ENCODE results near the gene ARSJ. TPM values are rescaled to one million over a fixed set of nuclear protein-coding genes. Genes with fewer than 3 reads are reported as not detected.
"Not testable (repeated sequence)": the region's sequence is repeated elsewhere in the genome, so short reads cannot be mapped to it uniquely, and the experiment has no call there.

ARSJ gene
- total RNA-seq, 3 donors from 2014 or later: 0.13 to 0.18 TPM; not detected in 1

DNA sequence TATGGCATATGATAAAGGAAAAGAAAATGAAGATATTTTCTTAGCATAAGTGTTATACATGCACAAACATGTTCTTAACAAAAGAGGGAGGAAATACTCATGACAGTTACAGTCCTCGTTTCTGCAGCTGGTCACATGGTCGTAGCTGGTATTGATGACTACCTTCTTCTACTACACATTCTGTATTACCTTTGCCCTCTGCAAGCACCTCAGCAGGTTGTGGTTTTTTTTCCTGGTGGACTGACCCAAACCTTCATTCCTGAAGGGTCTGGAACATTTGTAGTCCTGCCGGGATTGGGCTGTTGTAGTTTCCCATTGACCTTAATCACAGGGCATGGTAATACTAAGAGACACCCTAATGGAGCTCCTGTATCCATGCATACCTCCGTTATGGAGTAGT is 54.7 kb downstream of the ARSJ start:
- not testable (repeated sequence) for H3K4me1 Mint-ChIP-seq (ENCODE audit: low read depth); H3K27me3 Mint-ChIP-seq (ENCODE audit: low read depth); ATAC-seq

DNA sequence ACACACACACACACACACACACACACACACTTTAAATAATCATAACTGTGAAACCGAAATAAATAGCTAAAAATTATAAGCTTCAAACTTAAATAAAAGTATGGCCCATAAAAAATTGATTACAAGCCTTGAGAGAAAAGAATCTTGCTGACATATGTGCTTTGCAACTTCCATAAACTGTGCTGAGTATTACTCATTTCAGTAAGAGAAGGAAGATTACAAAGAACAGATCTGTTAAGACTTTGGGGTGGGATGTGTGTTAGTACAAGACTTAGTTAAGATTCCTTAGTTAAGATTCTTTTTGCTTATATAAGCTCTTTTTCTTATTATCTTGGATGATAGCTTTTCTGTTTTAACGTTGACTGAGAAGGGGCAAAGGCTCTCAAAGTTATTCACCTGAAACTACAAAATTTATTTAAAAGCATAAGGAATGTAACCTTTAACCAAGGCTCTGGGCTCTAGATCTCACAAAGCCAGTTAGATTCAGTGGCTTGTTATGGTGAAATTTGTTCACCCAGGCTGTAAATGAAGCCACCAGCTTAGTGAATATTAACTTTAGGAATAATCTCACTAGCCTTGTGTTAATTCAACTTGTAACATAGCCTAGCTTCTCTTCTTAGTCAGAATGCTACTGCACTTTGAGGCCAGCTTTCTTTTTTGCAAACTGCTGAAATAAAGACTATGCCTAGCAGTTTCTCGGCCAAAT is 58.2 kb downstream of the ARSJ start:
- H3K4me3 Mint-ChIP-seq: no peak overlapping the region
- ATAC-seq: no peak
- no peaks in the 10 kb centered on the region for H3K9me3 Mint-ChIP-seq

More for the DNA sequence above, 54.7 kb downstream of the ARSJ start:
- DNase-seq; H3K4me3 Mint-ChIP-seq; H3K36me3 Mint-ChIP-seq (ENCODE audit: insufficient read depth); H3K9me3 Mint-ChIP-seq: not testable (repeated sequence)

DNA sequence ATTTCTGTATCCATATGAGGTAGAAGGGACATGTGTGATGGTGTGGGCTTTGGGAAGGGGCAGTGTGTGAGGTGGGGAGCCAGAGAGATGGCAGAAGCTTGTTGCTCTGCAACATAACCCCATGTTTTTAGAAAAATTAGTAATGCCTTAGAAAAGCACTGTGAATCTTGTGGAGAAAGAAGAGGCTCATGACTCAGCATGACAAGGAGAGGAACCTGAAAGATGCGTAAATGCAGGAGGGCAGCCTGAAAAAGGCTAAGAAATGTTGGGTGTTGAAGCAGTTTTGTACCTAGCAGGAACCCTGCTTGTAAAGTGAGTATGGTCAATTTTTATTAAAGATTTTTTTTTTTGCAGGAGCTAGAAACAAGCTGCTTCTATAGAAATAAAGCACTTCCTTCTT is 59.8 kb downstream of the ARSJ start:
- H3K4me1 Mint-ChIP-seq (ENCODE audit: low read depth): no peaks in the 10 kb centered on the region
- no peaks in the 10 kb centered on the region for H3K36me3 Mint-ChIP-seq (ENCODE audit: insufficient read depth)
- ATAC-seq (no peak), DNase-seq (no peak)
- H3K27me3 Mint-ChIP-seq (ENCODE audit: low read depth): no peaks in the 10 kb centered on the region
- H3K9me3 Mint-ChIP-seq: no peaks in the 10 kb centered on the region
- no peak overlapping the region for H3K4me3 Mint-ChIP-seq

More for the DNA sequence above, 58.2 kb downstream of the ARSJ start:
- no peaks in the 10 kb centered on the region for H3K27me3 Mint-ChIP-seq (ENCODE audit: low read depth)
- DNase-seq: no peak
- H3K36me3 Mint-ChIP-seq (ENCODE audit: insufficient read depth): no peaks in the 10 kb centered on the region
- H3K4me1 Mint-ChIP-seq (ENCODE audit: low read depth): no peaks in the 10 kb centered on the region

DNA sequence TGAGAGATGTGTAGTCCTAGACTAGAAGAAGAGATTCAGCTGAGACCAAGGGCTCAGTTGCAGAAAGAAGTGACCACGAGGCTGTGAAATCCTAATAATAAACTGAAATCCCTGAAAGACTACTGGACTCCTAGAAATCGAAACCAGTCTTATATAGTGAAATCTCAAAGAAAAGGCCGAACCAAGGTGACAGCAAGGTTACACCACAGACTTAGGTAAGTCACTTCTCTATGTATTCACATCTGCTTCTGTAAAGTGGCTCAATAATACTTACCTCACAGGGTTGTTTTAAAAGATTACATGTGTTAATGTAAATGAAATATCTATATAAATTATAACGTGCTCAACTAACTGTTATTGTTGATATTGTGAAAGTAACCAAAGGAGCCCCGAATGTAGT is 60.3 kb downstream of the ARSJ start:
- no peaks in the 10 kb centered on the region for H3K27me3 Mint-ChIP-seq (ENCODE audit: low read depth)
- ATAC-seq (no peak), DNase-seq (no peak)
- H3K36me3 Mint-ChIP-seq (ENCODE audit: insufficient read depth): no peaks in the 10 kb centered on the region
- H3K9me3 Mint-ChIP-seq: no peaks in the 10 kb centered on the region
- H3K4me3 Mint-ChIP-seq: no peak overlapping the region
- H3K4me1 Mint-ChIP-seq (ENCODE audit: low read depth): no peaks in the 10 kb centered on the region

DNA sequence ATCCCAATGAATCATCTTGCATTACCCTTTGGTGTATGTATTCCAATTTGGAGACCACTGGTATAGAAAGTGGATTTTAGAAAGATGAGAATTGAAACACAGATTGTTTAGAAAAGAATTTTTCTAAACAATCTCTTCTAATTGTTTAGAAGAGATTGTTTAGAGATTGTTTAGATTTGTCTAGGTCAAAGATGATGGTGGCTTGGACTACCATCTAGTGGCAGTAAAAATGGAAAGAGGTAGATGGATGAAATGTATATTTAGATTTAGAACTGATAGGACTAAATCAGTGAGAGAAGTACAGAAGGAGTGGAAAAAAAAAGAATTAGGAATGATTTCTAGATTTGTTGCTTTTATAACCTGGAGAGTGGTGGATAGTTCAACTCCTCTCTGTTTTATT is 70.6 kb downstream of the ARSJ start:
- no peaks in the 10 kb centered on the region for H3K36me3 Mint-ChIP-seq (ENCODE audit: insufficient read depth)
- H3K4me3 Mint-ChIP-seq: no peak overlapping the region
- no peaks in the 10 kb centered on the region for H3K27me3 Mint-ChIP-seq (ENCODE audit: low read depth)
- DNase-seq (no peak), ATAC-seq (no peak)
- peaks cover 3% of the 10 kb centered on the region for H3K9me3 Mint-ChIP-seq
- H3K4me1 Mint-ChIP-seq (ENCODE audit: low read depth): peaks cover 26% of the 10 kb centered on the region

DNA sequence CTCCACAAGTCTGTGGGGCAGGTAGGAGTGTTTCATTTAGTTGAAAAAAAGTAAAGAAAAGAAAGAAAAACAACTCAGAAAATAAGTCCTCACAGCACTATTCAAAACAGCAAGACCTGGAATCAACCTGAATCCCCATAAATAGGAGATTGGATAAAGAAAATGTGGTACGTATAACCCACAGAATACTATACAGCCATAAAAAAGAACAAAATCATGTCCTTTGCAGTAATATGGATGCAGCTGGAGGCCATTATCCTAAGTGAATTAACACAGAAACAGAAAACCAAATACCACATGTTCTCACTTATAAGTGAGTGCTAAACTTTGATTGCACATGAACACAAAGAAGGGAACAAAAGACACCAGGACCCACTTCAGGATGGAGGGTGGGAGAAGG is 71.9 kb downstream of the ARSJ start:
- peaks cover 37% of the 10 kb centered on the region for H3K4me1 Mint-ChIP-seq (ENCODE audit: low read depth)

DNA sequence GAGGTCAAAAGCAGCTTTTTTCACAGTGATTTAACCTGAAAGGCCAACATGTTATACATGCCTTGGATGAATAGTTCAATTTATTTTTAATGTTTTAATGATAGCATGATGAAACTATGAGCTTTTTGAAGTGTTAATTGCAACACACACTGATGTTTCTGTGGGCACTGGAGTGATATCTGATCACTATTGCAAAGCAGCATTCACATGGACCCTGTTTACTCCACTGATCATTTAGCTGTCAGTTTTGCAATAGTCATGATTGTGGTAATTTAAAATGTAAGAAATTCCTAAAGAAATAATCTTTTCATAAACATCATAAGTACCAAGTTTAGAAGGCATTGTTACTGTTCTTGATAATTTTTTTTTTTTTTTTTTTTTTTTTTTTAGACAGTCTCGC is 74.1 kb downstream of the ARSJ start:
- DNase-seq (no peak), ATAC-seq (no peak)
- H3K27me3 Mint-ChIP-seq (ENCODE audit: low read depth): no peaks in the 10 kb centered on the region
- H3K4me1 Mint-ChIP-seq (ENCODE audit: low read depth): peaks cover 46% of the 10 kb centered on the region
- H3K36me3 Mint-ChIP-seq (ENCODE audit: insufficient read depth): no peaks in the 10 kb centered on the region
- H3K9me3 Mint-ChIP-seq: peaks cover 3% of the 10 kb centered on the region
- H3K4me3 Mint-ChIP-seq: no peak overlapping the region

More for the DNA sequence above, 71.9 kb downstream of the ARSJ start:
- ATAC-seq: no peak
- DNase-seq: no peak
- Mint-ChIP-seq H3K36me3 (ENCODE audit: insufficient read depth) (no peaks in the 10 kb centered on the region), H3K9me3 (peaks cover 3% of the 10 kb centered on the region), H3K27me3 (ENCODE audit: low read depth) (no peaks in the 10 kb centered on the region), H3K4me3 (no peak overlapping the region)

DNA sequence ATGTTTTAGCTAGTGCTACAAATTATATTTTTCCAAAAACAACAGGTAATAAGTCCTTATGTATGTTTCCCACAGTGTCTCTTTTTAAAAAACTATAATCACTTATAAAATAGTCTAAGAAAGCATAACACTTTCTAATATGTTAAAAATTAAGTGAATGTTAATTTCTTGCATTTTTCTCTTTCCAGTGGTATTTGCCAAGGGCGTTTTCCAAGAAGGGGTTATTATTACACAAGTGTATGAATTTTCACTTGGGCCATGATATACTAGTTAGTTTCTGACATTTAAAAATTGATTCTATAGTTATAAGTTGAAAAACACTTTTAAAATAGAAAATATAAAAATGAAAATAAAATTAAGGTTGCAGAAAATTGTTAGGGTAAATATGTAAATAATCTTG is 74.6 kb downstream of the ARSJ start:
- no peak overlapping the region for H3K4me3 Mint-ChIP-seq
- peaks cover 3% of the 10 kb centered on the region for H3K9me3 Mint-ChIP-seq
- peaks cover 50% of the 10 kb centered on the region for H3K4me1 Mint-ChIP-seq (ENCODE audit: low read depth)
- ATAC-seq (no peak), DNase-seq (no peak)
- H3K36me3 Mint-ChIP-seq (ENCODE audit: insufficient read depth): no peaks in the 10 kb centered on the region
- H3K27me3 Mint-ChIP-seq (ENCODE audit: low read depth): no peaks in the 10 kb centered on the region

DNA sequence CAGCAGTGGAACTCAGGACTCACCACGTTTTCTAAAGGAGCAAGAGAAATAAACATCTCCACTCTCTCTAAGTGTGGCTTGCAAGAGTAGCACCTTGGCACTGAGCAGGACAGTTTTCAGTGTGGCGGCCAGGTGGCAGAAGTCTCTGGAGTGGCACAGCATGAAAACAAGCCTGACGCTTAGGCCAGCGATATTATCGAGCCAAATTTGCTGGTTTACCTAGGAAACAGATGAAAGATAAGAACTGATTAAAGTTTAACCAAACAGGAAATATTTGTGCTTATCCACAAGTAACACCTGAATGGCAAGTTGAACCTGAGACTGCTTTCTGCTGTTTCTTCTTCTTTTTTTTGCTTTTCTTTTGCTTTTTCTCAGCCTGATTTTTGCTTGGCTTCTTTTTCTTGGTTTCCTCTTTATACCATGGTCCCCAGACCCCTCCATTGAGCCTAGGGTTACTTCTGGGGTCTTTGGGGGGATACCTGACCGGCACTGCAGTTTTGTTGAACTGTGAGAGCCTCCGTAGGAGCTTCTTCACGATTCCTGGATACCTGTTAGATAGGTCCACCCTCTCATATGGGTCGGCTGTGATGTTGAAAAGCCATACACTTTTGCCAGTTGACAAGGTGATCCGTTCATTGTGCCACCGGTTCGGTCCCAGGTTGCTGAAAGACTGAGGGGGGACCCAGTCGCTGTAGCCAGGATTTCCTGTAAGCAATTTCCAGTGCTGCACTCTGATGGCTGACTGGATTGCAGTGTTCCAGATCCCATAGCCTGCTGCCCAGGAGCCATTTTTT is 77.3 kb downstream of the ARSJ start:
- peak overlapping the region; percentile 52 for H3K4me3 Mint-ChIP-seq
- ATAC-seq: peak; percentile 86 to 87
- H3K9me3 Mint-ChIP-seq: no peaks in the 10 kb centered on the region
- peak; percentile 51 for DNase-seq
- H3K27me3 Mint-ChIP-seq (ENCODE audit: low read depth): no peaks in the 10 kb centered on the region
- no peaks in the 10 kb centered on the region for H3K36me3 Mint-ChIP-seq (ENCODE audit: insufficient read depth)
- H3K4me1 Mint-ChIP-seq (ENCODE audit: low read depth): peaks cover 66% of the 10 kb centered on the region

DNA sequence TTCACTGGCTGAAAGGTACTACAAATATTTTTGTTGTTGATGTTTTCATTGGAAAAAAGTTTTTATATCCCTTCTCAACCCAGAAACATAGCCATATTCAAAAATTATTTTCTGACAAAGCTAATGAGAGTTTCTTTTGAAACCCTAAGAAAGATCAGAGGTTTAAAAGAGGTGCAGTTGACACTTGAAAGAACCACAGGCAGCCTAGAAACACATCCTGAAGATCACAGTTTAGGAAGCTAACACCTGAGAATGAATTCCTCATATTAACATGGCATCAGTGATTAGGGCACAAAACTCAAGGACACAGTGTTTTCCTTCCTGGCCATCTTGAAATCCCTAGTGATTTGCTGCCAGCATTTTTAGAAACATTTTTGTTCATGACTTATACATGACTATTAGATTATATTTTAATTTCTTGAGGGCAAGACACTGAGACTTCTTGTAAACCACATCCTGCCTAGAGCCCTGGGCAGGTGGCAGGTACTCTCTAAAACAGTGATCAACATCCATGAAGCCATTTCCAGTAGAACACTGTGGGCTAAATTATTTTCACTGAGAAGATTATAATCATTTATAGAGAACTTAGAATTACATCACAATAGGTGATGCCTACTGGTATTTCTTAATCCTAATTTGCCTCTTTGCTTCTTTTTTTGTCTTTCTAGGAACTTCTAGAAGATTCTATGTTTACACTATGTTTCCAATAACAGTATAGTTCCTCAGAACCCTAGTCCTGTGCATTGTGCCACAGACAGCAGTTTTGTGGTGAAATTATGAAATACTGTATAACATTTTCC is 80.0 kb downstream of the ARSJ start:
- DNase-seq (peak; percentile 29), ATAC-seq (peak; percentile 63 to 67)
- Mint-ChIP-seq H3K4me1 (ENCODE audit: low read depth) (peaks cover 54% of the 10 kb centered on the region), H3K4me3 (peak overlapping the region; percentile 33), H3K36me3 (ENCODE audit: insufficient read depth) (no peaks in the 10 kb centered on the region), H3K9me3 (no peaks in the 10 kb centered on the region), H3K27me3 (ENCODE audit: low read depth) (no peaks in the 10 kb centered on the region)

DNA sequence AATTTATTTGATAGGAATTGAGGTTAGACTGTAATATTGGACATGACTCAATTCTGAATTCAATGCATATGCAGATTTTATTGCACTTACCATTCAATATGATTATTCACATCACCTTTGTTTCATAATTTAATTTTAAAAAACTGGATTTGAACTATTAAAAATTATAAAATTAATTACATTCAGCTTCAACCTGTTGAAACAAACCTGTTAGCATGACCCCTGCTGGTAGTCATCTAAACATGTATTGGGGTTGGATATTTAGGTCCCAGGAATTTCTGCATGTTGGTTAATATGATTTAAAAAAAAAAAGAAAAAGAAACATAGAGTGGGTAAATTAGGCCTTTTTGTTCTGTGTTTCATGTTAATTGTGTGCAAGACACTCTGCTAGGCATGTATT is 85.9 kb downstream of the ARSJ start:
- ATAC-seq (no peak), DNase-seq (no peak)
- Mint-ChIP-seq H3K9me3 (peaks cover 8% of the 10 kb centered on the region), H3K4me1 (ENCODE audit: low read depth) (peaks cover 15% of the 10 kb centered on the region), H3K27me3 (ENCODE audit: low read depth) (no peaks in the 10 kb centered on the region), H3K36me3 (ENCODE audit: insufficient read depth) (no peaks in the 10 kb centered on the region), H3K4me3 (no peak overlapping the region)

DNA sequence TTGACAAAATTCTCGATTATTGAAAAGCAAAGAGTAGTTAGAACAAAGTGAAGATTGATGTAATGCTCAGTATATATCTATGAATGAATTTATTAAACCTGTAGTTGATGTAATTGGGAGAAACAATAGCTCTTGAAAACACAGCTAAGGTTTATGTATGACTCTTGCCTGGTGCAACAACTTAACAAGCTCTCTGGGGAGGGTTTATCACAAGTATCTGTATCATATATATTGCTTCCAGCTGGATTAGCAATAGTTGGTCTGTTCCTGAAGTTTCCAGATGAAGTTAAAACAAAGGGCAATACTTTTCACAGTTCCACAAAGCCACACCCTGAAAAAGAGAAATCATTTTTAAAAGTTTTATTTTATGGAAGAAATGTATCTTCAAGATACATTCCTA is 91.4 kb downstream of the ARSJ start:
- no peak for ATAC-seq
- Mint-ChIP-seq H3K27me3 (ENCODE audit: low read depth) (no peaks in the 10 kb centered on the region), H3K4me1 (ENCODE audit: low read depth) (peaks cover 5% of the 10 kb centered on the region), H3K9me3 (peaks cover 8% of the 10 kb centered on the region), H3K36me3 (ENCODE audit: insufficient read depth) (no peaks in the 10 kb centered on the region), H3K4me3 (no peak overlapping the region)
- DNase-seq: no peak

DNA sequence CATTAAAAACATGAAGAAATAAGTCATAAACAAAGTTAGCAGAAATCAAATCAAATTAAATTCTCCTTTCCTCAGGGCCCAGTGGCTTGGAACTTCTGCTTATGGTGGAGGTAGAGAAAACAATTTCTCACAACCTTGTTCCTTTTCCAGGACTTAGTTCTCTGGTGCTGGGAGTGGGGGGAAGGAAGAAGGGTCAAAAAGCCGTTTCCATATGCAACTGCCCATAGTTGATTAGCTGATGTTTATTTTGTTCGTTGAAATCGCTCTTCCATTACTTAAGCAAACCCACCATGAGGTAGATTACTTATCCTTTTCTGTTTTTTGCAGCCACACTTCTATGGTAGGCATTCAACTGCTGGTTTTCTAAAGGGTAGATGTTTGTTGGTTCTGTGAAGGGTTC is 94.2 kb downstream of the ARSJ start:
- Mint-ChIP-seq H3K27me3 (ENCODE audit: low read depth) (no peaks in the 10 kb centered on the region), H3K36me3 (ENCODE audit: insufficient read depth) (no peaks in the 10 kb centered on the region), H3K4me1 (ENCODE audit: low read depth) (no peaks in the 10 kb centered on the region), H3K4me3 (no peak overlapping the region), H3K9me3 (peaks cover 8% of the 10 kb centered on the region)
- ATAC-seq: no peak
- no peak for DNase-seq

DNA sequence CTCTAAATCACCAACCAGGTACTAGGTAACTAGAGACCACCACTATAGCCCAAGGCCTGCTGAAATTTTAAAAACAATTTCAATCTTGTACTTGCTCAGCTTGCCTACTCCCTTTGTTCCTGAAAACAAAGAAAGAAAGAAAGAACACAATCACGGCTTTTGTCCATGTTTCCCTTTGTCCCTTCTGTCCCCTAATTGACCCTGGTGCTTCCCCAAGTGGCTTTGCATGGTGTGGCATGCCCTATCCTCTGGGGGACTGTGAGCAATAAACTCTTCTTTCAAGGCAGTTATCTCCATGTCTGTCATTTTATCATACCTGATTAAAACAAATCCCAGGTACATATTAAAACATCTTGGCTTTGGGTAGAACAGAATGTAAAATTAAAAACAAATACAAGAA is 94.8 kb downstream of the ARSJ start:
- no peaks in the 10 kb centered on the region for H3K36me3 Mint-ChIP-seq (ENCODE audit: insufficient read depth)

More for the DNA sequence above, 94.8 kb downstream of the ARSJ start:
- Mint-ChIP-seq H3K9me3 (peaks cover 1% of the 10 kb centered on the region), H3K27me3 (ENCODE audit: low read depth) (no peaks in the 10 kb centered on the region), H3K4me1 (ENCODE audit: low read depth) (no peaks in the 10 kb centered on the region), H3K4me3 (no peak overlapping the region)
- ATAC-seq (no peak), DNase-seq (no peak)
